SK-N-SH (cell line): ENCODE results near the gene MRAP. TPM values are rescaled to one million over a fixed set of nuclear protein-coding genes. Genes with fewer than 3 reads are reported as not detected.

ENCODE experiments used
- CTCF ChIA-PET: fragments of 300-600, 350-600 bp; formaldehyde crosslinking; extraction: SDS; loops from one replicate; lab custom pipeline; 2021; lab: Yijun Ruan, JAX
- POLR2A ChIA-PET: fragments of 350-600 bp; sonication (Branson Sonifier 250); formaldehyde crosslinking; extraction: SDS; loops from one replicate; lab custom pipeline; 2020; ENCODE audit warnings: antibody characterized with exemption, inconsistent platforms; lab: Yijun Ruan, JAX
- DNase-seq: peaks from one replicate; pipeline ENCODE4 v3.0.0; 2012
- H2AFZ ChIP-seq: fragments of 200-600 bp; sonication (generic); 2 replicates; pipeline ENCODE4 v1.8.1; 2016; ENCODE audit warnings: antibody characterized with exemption, mild to moderate bottlenecking, low read depth
- H3F3A ChIP-seq: fragments of 200-600 bp; sonication (generic); replicated peaks from 2 replicates; pipeline ENCODE3; 2016; ENCODE audit warnings: antibody characterized with exemption, mild to moderate bottlenecking; ENCODE audit not compliant: insufficient read depth
- H3K27ac ChIP-seq, 2 experiments: fragments of 200-500 bp in 1 of 2; fragments of 200-600 bp in 1 of 2; sonication (Bioruptor generic) in 1 of 2; sonication (generic), shearing (Covaris generic) in 1 of 2; 2 replicates each; pipeline versions ENCODE4 v1.5.1 to v1.6.1; 2014 to 2016; ENCODE audit warnings: low read depth in 2 of 2, inconsistent platforms in 1 of 2, low read length in 1 of 2, mild to moderate bottlenecking in 1 of 2, mixed read lengths in 1 of 2
- H3K27me3 ChIP-seq: fragments of 200-600 bp; sonication (generic), shearing (Covaris generic); 2 replicates; pipeline ENCODE4 v1.6.1; 2016; ENCODE audit warnings: mixed run types; ENCODE audit not compliant: insufficient read depth
- H3K36me3 ChIP-seq, 2 experiments: fragments of 200-500 bp in 1 of 2; fragments of 200-600 bp in 1 of 2; sonication (Bioruptor generic) in 1 of 2; sonication (generic) in 1 of 2; replicated peaks in 1 of 2; 2 replicates each; pipeline versions ENCODE3 to v1.5.1; 2014 to 2016; ENCODE audit warnings: low read length in 1 of 2, mild to moderate bottlenecking in 1 of 2; ENCODE audit not compliant: insufficient read depth in 2 of 2, control insufficient read depth in 1 of 2
- H3K4me1 ChIP-seq, 2 experiments: fragments of 200-500 bp in 1 of 2; fragments of 200-600 bp in 1 of 2; sonication (Bioruptor generic) in 1 of 2; sonication (generic), shearing (Covaris generic) in 1 of 2; 2 replicates each; pipeline versions ENCODE4 v1.5.1 to v1.6.1; 2014 to 2016; ENCODE audit warnings: low read depth in 1 of 2, low read length in 1 of 2, mixed run types in 1 of 2; ENCODE audit not compliant: insufficient read depth in 2 of 2, control insufficient read depth in 1 of 2
- H3K4me2 ChIP-seq: fragments of 200-600 bp; sonication (generic), shearing (Covaris generic); 2 replicates; pipeline ENCODE4 v1.6.1; 2017; ENCODE audit warnings: mixed run types
- H3K4me3 ChIP-seq, 2 experiments: fragments of 200-500 bp in 1 of 2; fragments of 200-600 bp in 1 of 2; sonication (Bioruptor generic) in 1 of 2; sonication (generic), shearing (Covaris generic) in 1 of 2; 2 replicates each; pipeline versions ENCODE4 v1.5.1 to v1.8.1; 2014 to 2016; ENCODE audit warnings: low read depth in 2 of 2, inconsistent platforms in 1 of 2, low read length in 1 of 2, mild to moderate bottlenecking in 1 of 2, mixed read lengths in 1 of 2, moderate library complexity in 1 of 2
- H3K79me2 ChIP-seq: fragments of 200-600 bp; sonication (generic); 2 replicates; pipeline ENCODE4 v1.8.1; 2017; ENCODE audit warnings: mild to moderate bottlenecking; ENCODE audit not compliant: insufficient read depth
- H3K9ac ChIP-seq: fragments of 200-600 bp; sonication (generic); 2 replicates; pipeline ENCODE4 v1.6.1; 2017; ENCODE audit warnings: mixed run types
- H3K9me2 ChIP-seq: fragments of 200-600 bp; sonication (generic); 2 replicates; pipeline ENCODE4 v1.6.1; 2017; ENCODE audit warnings: mixed run types
- H3K9me3 ChIP-seq: fragments of 200-600 bp; sonication (generic); 2 replicates; pipeline ENCODE4 v1.6.1; 2017; ENCODE audit warnings: mixed run types, mild to moderate bottlenecking, moderate library complexity
- H4K20me1 ChIP-seq: fragments of 200-600 bp; sonication (generic); 2 replicates; pipeline ENCODE4 v1.6.1; 2017; ENCODE audit warnings: mild to moderate bottlenecking, mixed run types; ENCODE audit not compliant: insufficient read depth
- CTCF ChIP-seq: fragments of 200-600 bp; sonication (generic); IDR thresholded peaks from 2 replicates; pipeline ENCODE4 v1.6.1; 2017; ENCODE audit warnings: antibody characterized with exemption, mild to moderate bottlenecking, moderate library complexity
- EP300 ChIP-seq, 2 experiments: IDR thresholded peaks; 2 replicates each; pipeline versions ENCODE4 v1.4.0 to v1.6.1; 2012; ENCODE audit warnings: borderline replicate concordance in 1 of 2, low read depth in 1 of 2, low read length in 1 of 2
- EZH2phosphoT487 ChIP-seq: fragments of 200-600 bp; sonication (generic); IDR thresholded peaks from 2 replicates; pipeline ENCODE4 v1.6.1; 2017; ENCODE audit warnings: low read depth, mixed run types, mild to moderate bottlenecking, antibody characterized with exemption, moderate library complexity, borderline replicate concordance
- FOSL2 ChIP-seq: IDR thresholded peaks from 2 replicates; pipeline ENCODE4 v1.4.0; 2012; ENCODE audit warnings: low read depth, mild to moderate bottlenecking, moderate library complexity, borderline replicate concordance
- FOXJ3 ChIP-seq: sonication (generic); formaldehyde crosslinking; IDR thresholded peaks from 2 replicates; pipeline ENCODE4 v1.5.1; 2020; ENCODE audit warnings: mild to moderate bottlenecking, missing genetic modification reagents
- JUND ChIP-seq: IDR thresholded peaks from 2 replicates; pipeline ENCODE4 v1.4.0; 2012
- MXI1 ChIP-seq: IDR thresholded peaks from 2 replicates; pipeline ENCODE4 v1.6.1; 2012; ENCODE audit warnings: mild to moderate bottlenecking, low read depth, low read length, improper control_type of control experiment
- NFIC ChIP-seq: IDR thresholded peaks from 2 replicates; pipeline ENCODE4 v1.4.0; 2012; ENCODE audit warnings: borderline replicate concordance
- RAD21 ChIP-seq: IDR thresholded peaks from 2 replicates; pipeline ENCODE4 v1.6.1; 2012; ENCODE audit warnings: mild to moderate bottlenecking, low read length
- REST ChIP-seq: IDR thresholded peaks from 2 replicates; pipeline ENCODE4 v1.6.1; 2012; ENCODE audit warnings: mild to moderate bottlenecking, low read depth, low read length, moderate library complexity
- TAF1 ChIP-seq: IDR thresholded peaks from 2 replicates; pipeline ENCODE4 v1.6.1; 2012; ENCODE audit warnings: low read depth, mild to moderate bottlenecking, low read length, moderate library complexity, borderline replicate concordance
- TCF12 ChIP-seq: IDR thresholded peaks from 2 replicates; pipeline ENCODE4 v1.4.0; 2012
- YY1 ChIP-seq: IDR thresholded peaks from 2 replicates; pipeline ENCODE4 v1.4.0; 2012; ENCODE audit warnings: low read depth, mild to moderate bottlenecking
- WGBS: methylation state at CpG from one replicate; pipeline ENCODE4 v1.1.6; 2017; ENCODE audit warnings: low lambda C conversion rate; 5-methylcytosine and 5-hydroxymethylcytosine counted together
- polyA plus RNA-seq, 3 experiments: library from polyadenylated mRNA; depleted of rRNA; stranded (reverse); fragments of >200 nt; gene quantifications; 2 replicates each; pipeline ENCODE4 v1.2.3, GENCODE V29; 2012
- TF ChIP-seq, protein P1 (sequence below): IDR thresholded peaks from 2 replicates; pipeline ENCODE4; 2012
- TF ChIP-seq, protein P2 (sequence below): fragments of 150-350 bp; IDR thresholded peaks from 2 replicates; pipeline ENCODE4 v1.6.1; 2016; ENCODE audit warnings: mild to moderate bottlenecking, low read depth, low read length

Gene MRAP
- polyA plus RNA-seq, 1 of the 3 experiments (the other 2 are of a cell fraction), result not detected

GRCh38 chr21:32252136-32252535, 46.5 kb upstream of the MRAP start (continued):
- no peak for TF ChIP-seq CTCF
- TF ChIP-seq, protein P1, sequence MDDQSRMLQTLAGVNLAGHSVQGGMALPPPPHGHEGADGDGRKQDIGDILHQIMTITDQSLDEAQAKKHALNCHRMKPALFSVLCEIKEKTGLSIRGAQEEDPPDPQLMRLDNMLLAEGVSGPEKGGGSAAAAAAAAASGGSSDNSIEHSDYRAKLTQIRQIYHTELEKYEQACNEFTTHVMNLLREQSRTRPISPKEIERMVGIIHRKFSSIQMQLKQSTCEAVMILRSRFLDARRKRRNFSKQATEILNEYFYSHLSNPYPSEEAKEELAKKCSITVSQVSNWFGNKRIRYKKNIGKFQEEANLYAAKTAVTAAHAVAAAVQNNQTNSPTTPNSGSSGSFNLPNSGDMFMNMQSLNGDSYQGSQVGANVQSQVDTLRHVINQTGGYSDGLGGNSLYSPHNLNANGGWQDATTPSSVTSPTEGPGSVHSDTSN, result no peak
- TF ChIP-seq TAF1, result no peak
- TF ChIP-seq, all 33 proteins: peak for 0

DNA sequence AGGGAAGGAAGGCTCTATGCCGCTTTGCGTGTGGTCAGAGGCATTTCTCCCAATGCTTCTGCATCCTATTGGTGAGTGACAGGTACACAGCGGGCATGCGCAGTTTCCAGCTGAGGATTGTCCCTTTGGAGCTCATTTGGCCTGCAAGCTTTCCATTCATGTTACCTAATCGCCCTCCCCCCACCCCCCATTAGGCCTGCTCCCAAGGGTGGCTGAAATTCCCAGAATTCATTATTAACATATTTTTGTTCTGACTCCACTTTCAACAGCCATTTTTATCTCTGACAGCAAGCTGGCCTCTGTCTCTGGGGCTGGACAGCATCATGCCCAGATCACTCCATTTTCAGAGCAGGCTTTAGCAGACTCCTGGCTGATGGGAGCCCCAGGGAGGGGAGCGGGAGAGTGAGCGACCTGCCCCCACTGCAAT, 45.4 kb upstream of the MRAP start:
- H3K9me3 ChIP-seq, result no peaks in the 10 kb centered on the region
- no peak overlapping the region; a peak in 1 of 4 replicates for H3K4me3 ChIP-seq
- H4K20me1 ChIP-seq, result no peaks in the 10 kb centered on the region
- H3K27ac ChIP-seq, result peak overlapping the region; percentile 46 to 48; a peak in 2 of 4 replicates
- no peaks in the 10 kb centered on the region for H3K36me3 ChIP-seq
- no peaks in the 10 kb centered on the region for H3K9me2 ChIP-seq
- 0 out of 2 replicates have a peak, but pooled peaks cover 4% of the 10 kb centered on the region for H3K27me3 ChIP-seq
- POLR2A ChIA-PET, result no interaction called here
- H2AFZ ChIP-seq, result 0 out of 2 replicates have a peak overlapping the region, but pooled peaks have one; percentile 43
- peak overlapping the region; percentile 48; the same call in 1 of the 2 replicates for H3K4me2 ChIP-seq
- DNase-seq, result peak; percentile 61
- H3K9ac ChIP-seq, result no peak overlapping the region
- CTCF ChIA-PET, result interaction anchor here (0.6 to 1.3 kb wide), 3 partner anchors 132 to 379 kb away, joined by 3 to 9 read pairs (median 3); partner anchors contain the start of gene HUNK
- H3K79me2 ChIP-seq, result no peaks in the 10 kb centered on the region
- H3F3A ChIP-seq, result peaks cover 20% of the 10 kb centered on the region
- TF ChIP-seq NFIC (peak; percentile 58), FOSL2 (peak; percentile 40; the same call in 1 of the 2 replicates), REST (peak; percentile 72), JUND (peak; percentile 52), RAD21 (peak; percentile 28), MXI1 (0 out of 2 replicates have a peak, but pooled peaks have one; percentile 41), TCF12 (peak; percentile 90), FOXJ3 (CRISPR knock-in tag) (no peak), YY1 (peak; percentile 45; the same call in 1 of the 2 replicates), EP300 (IDR thresholded peaks at IDR 0.05; ENCODE audit: borderline replicate concordance in 1 of 2, low read depth in 1 of 2, low read length in 1 of 2) (peak; percentile 66 to 69; a peak in 3 of 4 replicates), EZH2phosphoT487 (no peak), TAF1 (no peak)
- TF ChIP-seq, protein P2, sequence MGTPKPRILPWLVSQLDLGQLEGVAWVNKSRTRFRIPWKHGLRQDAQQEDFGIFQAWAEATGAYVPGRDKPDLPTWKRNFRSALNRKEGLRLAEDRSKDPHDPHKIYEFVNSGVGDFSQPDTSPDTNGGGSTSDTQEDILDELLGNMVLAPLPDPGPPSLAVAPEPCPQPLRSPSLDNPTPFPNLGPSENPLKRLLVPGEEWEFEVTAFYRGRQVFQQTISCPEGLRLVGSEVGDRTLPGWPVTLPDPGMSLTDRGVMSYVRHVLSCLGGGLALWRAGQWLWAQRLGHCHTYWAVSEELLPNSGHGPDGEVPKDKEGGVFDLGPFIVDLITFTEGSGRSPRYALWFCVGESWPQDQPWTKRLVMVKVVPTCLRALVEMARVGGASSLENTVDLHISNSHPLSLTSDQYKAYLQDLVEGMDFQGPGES, result no peak
- TF ChIP-seq, protein P1, result peak; percentile 82
- peaks cover 14 to 31% of the 10 kb centered on the region in 2 experiments for H3K4me1 ChIP-seq
- 54% methylated on average over 7 of the region's 7 CpGs for WGBS
